Epidermal melanocyte (primary cell): ENCODE results near the gene MTRR.

Source experiments
- DNase-seq: peaks from one replicate; pipeline ENCODE4 v3.0.0; 2011; ENCODE audit warnings: low spot score; ENCODE audit not compliant: insufficient read length

The MTRR gene

GRCh38 chr5:7856855-7857254 is 12.1 kb upstream of the MTRR start:
- no peak for DNase-seq

GRCh38 chr5:7857361-7857760 is 11.6 kb upstream of the MTRR start:
- DNase-seq, result no peak

- DNase-seq, result no peak
Observed at GRCh38 chr5:7857926-7858632, 10.9 kb upstream of the MTRR start.

- DNase-seq, result no peak
Observed at GRCh38 chr5:7866196-7866595, 2.8 kb upstream of the MTRR start.

DNA sequence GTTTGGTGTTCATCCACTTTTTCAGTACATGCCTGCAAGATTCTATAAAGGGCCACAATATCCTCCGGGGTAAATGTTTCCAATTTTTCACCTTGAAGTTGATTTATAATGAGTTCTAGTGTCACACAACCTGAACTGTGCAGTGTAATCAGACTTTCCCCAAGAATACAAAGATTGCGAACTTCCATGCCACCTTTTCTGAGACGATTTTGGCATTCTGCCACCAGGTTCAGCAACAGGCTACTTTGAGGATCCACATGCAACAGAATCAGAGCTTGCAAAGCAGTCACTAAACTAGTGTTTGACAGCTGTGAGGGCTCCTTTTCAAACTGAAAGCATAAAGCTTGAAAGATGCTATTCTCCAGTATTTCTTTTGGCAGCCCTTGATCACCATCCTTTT is 1.7 kb upstream of the MTRR start:
- no peak for DNase-seq

DNA sequence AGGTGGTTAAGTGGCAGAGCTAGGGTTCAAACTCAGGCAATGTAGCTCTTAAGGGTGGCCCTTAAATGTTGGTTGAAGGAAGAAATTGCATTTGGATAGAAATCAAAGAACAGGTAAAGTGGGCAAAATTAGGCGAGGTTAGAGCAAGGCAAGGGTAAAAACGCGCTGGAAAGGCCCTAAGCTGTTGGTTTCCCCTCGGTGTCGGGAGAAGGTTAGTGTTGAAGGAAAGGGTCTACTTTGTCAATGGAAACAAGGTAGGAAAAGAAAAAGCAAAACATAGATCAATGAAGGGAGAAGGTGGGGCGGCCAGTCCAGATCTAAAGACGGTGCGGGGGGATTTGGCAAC is 548 bp upstream of the MTRR start:
- no peak for DNase-seq

GRCh38 chr5:7869474-7870136 is 657 bp downstream of the MTRR start:
- DNase-seq, result no peak

GRCh38 chr5:7871653-7872052 is 2.7 kb downstream of the MTRR start:
- DNase-seq, result no peak

DNA sequence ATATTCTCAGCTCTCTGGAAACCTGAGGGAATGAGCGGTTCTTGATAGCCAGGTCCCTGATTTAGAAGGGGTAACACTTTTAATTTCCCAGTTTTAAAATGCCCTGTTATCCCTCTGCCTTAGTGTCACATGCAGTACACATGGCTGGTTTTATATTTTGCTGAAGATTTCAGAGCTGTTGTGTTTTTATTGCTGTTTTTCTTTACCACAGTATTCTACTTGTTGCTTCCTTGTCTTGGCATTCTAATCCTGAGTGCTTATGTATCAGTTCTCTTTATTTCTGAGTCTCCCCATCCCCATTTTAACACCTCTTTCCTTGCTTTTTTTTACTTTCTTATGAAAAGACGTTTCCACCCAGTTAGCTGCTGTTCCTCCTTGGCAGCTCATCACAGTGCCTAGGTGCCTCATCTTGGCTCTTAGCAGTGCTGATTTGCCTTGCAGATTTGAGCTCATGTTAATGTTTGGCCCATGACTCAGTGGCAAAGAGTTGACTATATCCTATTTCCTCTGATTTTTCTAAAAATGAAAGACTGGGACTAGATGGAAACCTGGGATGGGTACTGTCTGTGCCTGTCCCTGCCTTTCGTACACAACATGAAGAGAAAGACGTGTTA is 3.7 kb downstream of the MTRR start:
- no peak for DNase-seq

DNA sequence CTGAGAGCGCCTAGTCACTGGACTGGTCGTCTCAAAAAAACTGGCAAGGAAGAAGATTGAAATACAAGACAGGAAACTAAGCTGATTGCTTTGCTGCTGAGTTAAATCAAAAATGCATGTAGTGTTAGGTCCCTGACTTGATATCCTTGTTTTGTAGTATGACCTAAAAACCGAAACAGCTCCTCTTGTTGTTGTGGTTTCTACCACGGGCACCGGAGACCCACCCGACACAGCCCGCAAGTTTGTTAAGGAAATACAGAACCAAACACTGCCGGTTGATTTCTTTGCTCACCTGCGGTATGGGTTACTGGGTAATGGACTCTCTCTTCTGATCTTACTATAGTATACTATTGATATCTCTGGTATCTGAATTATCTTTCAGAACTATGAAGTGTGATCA is 4.3 kb downstream of the MTRR start:
- no peak for DNase-seq

DNA sequence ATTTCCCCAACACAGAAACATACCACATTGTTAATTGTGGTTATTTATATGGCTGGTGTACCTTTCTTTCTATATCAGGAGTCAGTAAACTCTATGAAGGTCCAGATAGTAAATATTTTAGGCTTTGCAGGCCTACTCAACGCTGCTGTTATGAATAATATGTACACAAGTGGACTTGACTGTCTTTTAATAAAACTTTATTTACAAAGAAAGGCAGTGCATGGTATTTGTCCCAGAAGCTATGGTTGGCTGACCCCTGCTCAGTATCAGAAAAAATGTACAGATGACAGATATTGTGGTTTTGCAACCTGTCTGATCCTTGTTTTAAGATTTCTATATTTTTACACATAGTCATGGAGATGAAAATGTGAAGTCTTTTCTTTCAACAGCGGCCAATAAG is 5.7 kb downstream of the MTRR start:
- DNase-seq, result no peak

- DNase-seq, result no peak
Observed at GRCh38 chr5:7875151-7875550, 6.2 kb downstream of the MTRR start.

DNA sequence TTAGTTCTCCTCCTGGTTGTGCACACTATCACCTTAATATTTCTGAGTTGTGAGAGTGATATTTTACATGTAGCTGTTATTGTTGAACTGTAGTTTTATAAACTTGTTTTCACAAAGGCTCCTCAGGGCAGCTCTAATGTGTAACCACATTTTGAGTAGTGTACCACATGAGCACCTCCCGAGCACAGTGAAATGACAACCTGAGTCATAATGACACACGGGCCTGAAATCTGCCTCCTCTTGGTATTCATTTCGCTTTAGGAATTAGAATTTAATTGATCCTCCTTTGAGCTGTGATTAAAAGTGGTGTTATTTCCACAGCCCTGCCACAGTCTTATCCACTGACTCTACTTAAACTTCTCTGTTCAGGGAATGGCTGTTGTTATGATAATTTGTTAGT is 7.9 kb downstream of the MTRR start:
- DNase-seq, result no peak

DNA sequence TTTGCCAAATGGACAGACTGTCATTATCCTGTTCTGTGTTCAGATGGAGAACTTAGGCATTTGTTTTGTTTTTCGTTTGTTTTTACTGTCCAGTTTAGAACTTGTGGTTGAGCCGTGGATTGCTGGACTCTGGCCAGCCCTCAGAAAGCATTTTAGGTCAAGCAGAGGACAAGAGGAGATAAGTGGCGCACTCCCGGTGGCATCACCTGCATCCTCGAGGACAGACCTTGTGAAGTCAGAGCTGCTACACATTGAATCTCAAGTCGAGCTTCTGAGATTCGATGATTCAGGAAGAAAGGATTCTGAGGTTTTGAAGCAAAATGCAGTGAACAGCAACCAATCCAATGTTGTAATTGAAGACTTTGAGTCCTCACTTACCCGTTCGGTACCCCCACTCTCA is 8.9 kb downstream of the MTRR start:
- DNase-seq, result no peak

GRCh38 chr5:7878381-7878873 is 9.5 kb downstream of the MTRR start:
- no peak for DNase-seq

DNA sequence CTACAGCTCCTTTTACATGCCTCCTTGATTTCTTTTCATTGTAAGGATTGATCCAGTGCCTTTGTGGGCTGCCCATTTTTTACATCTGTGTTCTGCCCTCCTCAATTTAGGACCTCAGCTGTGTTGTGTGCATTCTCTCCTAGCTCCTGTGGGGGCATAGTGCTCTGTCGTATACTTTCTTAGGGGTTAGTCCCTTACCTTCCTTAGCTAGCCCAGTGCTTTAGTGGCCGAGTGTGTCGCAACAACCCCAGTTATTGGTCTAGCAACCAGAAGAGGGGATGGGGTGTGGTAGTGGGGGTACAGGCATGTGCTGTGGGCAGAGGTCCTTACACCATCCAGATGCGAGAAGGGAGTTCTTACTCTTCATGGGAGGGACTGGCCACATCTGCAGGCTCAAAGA is 12.1 kb downstream of the MTRR start:
- DNase-seq, result no peak

- no peak for DNase-seq
Observed at GRCh38 chr5:7881816-7882215, 12.9 kb downstream of the MTRR start.

- no peak for DNase-seq
Observed at GRCh38 chr5:7882926-7883325, 14.0 kb downstream of the MTRR start.

DNA sequence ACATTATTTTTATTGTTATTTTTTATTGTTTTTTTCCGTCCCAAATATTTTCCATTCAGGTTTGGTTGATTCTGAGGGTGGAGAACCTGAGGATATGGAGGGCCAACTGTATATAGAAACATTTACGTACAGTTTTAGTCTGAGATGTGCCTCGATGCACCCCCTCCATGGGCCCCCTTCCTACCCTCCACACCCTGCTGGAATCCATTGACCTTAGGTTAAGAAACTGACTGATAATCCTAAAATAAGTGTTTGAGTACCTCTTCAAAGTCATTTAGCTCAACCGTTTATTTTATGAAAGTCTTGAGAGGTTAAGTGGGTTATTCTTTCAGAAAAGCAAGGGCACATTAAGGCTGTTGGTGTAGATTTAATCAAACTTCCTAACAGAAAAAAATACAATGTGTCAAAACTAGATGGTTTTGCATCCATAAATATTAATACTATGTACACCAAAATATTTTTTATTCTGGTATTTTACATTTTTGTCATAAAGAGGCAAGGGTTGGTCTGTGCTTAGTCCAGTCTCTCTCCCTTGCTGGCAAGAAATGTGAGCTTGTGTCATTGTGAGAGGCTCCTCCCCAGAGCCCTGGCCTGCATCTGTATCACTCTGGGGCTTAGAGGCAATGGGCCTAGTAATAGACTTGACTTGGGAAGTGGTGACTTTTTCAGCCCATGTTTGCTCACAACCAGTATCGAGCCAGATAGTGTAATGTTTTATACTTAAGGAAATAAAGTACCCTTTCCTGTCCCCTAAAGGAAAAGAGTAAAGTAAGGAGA is 15.7 kb downstream of the MTRR start:
- no peak for DNase-seq

DNA sequence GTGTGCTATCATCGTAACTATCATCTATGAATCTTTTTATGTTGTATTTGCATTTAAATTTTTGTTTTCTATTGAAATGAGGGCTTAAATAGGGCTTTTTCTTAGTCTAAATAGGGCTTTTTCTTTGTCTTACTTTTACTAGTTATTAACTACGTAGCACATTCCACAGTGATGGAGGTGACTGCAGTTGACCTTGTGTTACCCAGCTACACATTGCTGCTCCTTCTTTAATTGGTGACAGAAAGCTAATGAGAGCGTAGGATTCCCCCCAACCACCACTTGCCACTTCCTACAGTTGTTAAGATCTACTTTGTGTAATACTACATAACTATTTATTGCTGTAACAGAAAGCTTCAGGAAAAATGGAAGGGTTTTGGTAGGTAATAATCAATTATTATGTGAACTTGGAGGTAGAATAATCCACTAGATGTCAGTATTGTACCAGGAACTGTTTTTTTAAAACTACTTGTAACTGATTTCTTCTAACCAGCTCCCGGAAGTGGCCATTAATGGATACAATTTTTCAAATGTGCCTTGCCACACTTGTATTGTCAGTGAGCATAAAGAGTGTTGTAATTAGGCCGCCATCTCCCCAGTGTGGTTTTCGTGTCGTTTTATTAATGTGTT is 18.0 kb downstream of the MTRR start:
- peak; percentile 44 for DNase-seq

DNA sequence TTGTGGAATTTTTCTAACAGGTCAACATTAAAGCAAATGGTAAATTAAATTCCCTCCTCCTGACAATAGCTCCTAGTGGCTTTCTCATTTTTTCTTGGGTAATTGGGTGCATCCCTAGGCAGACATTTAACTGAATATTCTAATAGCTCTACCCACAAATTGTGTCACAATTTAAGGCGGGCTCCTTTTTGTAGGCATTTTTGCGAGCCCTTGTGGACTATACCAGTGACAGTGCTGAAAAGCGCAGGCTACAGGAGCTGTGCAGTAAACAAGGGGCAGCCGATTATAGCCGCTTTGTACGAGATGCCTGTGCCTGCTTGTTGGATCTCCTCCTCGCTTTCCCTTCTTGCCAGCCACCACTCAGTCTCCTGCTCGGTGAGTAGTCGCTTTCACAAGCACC is 20.0 kb downstream of the MTRR start:
- no peak for DNase-seq

GRCh38 chr5:7894439-7894838 is 25.5 kb downstream of the MTRR start:
- DNase-seq, result no peak
